ENCODE results near the gene SCCPDH.
A peak's percentile ranks its signal among the peaks of the same experiment; 100 is the strongest.

SCCPDH gene

GRCh38 chr1:246753670-246754535, 29.7 kb downstream of the SCCPDH start:
- DNase-seq, result peak; percentile 72 to 74

DNA sequence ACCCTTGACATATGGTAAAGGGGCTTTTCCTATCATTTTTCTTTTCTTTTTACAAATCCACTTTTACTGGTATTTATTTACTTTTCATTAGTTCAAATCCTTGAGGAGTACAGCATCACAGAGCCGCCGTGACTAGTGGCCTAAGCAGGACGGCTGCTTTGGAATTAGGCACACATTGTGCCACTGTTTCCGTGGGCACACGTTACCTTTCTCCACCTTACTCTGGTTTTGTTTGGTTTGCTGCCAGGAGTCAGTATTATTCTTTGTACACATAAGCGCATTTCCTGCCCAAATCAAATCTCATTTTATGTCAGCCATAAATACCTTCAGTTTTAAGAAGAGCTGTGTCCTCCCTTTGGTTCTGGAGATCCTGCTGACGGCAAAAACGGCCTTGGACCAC, 31.2 kb downstream of the SCCPDH start:
- DNase-seq, result no peak

- DNase-seq, result no peak
Measured at GRCh38 chr1:246760422-246761347, 36.5 kb downstream of the SCCPDH start.

DNA sequence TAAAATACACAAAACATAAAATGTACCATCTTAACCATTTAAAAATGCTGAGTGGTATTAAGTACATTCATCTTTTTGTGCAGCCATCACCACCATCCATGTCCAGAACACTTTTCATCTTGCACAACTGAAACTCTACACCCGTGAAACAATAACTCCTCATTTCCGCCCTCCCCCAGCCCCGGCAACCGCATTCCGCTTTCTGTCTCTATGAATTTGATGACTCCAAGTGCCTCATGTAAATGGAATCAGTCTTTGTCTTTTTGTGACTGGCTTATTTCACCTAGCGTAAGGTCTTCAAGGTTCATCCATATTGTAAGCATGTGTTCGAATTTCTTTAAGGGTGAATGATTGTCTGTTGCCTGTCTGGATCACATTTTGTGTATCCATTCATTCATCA, 37.2 kb downstream of the SCCPDH start:
- no peak for DNase-seq

DNA sequence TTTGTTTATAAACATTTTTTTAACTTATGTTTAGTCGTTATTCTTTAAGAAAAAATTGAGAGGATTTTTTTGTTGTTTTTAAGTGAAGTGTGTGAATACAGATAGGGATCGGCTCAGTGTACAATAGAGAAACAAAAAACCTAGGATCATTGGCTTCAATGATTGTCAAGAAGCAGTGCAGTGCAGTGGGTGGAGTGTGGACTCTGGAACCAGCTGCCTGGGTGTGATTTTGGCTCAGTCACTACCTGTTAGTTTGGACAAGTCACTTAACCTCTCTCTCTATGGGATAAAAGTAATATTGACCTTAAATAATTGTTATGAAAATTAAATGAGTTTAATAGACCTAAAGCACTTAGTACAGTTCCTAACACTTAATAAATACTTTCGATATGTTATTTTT, 41.3 kb downstream of the SCCPDH start:
- DNase-seq, result no peak

- no peak for DNase-seq
Measured at GRCh38 chr1:246768403-246769020, 44.3 kb downstream of the SCCPDH start.

DNA sequence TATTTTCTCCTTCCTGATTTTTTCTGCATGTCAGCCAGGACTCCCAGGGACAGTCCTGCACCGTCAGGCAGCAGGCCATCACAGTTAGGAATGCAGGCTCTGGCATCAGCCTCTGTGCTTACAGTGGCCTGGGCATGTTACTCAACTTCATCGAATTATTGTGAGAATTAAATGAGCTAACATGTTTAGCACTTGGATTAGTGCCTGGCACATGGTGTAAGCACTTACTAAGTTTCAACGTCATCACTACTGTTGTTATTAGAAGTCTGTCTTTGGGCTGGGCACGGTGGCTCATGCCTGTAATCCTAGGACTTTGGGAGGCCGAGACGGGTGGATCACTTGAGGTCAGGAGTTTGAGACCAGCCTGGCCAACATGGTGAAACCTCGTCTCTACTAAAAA, 45.1 kb downstream of the SCCPDH start:
- no peak for DNase-seq

DNA sequence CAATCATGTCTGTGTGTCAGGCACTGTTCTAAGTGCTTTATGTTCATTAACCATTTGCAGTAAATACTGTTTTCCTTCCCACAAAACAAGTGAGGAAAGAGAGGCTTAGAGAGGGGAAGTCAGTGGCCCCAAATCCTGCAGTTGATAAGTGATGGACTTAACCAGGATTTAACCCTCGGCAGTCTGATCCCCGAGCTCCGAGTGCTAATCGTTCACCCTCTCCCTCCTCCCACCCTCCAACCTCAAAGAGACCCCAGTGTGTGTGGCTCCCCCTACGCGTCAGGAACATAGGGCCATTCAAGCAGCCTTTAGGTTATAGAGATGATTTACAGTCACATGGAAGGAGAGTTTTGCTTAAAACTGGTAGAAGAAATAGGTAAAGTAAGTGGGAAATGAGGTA, 47.2 kb downstream of the SCCPDH start:
- DNase-seq, result no peak

GRCh38 chr1:246772686-246773085, 48.5 kb downstream of the SCCPDH start:
- no peak for DNase-seq

DNA sequence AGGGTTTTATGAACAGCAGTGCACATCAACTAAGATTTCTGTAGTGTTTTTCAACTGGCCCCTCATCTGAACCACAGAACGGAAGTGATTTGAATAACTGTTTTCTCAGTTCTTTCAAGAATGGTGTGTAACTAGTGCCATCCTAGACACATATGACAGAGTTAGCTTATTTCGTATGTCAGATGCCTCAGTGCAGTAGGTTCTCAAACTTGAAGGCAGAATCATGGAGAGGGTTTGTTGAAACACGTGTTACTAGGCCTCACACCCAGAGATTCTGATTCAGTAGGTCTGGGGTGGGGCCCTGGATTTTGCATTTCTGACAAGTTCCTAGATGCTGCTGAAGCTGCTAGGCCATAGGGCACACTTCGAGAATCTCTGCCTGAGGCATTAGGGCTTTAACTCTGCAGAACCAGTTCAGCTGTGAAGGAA, 49.0 kb downstream of the SCCPDH start:
- DNase-seq, result no peak

DNA sequence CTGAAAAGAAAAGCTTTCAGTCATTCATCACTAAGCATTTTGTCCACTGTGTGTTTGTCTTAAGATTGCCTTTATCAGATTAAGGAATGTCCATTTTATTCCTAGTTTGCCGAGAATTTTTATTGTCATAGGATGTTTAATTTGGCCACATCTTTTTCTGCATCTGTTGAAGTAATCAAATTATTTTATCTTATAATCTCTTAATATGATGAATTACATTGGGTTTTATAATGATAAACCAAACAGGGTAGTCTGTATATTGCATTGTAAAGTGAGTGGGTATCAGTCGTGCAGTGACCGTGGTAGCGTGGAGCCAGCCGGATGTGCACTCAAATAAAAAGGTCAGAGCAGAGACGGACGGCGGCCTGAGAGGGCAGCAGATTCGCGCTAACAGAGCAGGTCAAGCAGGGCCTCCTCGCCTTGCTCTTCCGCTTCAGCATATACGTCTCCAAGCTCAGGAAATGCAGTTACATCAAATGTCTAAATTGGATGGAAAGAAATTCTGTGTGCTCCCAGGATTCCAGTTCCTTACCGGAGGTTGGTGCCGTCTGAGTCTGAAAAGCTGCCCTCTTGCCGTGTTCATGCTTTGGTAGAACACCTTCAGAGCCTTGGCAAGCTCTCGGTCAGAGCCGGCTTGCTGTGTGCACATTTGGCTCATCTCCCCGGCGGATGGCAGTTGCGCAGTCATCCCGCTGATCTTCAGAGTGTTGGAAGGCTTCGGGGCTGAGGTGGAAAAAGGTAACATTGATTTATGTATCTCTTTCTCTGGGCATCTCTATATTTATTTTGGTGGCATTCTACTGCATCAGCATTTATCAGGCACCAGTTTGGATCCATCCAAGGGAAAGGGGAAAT, 51.5 kb downstream of the SCCPDH start:
- DNase-seq, result no peak

DNA sequence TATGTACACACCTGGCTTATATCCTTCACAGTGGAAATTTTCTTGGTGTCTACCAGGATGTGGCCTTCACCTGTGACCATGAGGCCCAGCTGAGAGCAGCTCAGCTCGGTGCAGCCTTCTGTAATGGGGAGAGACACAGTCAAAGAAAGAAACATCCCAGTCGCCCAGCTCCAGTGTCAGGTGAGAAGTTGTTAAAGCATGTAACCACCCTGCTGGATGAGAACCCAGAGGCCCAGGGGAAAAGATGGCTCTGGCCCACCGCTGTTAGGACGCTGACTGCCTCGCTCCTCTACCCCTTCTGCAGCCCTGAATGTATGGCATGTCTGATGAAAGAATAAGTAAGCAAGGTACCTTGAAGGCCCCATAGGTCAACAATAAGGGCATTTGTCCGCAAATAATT, 52.7 kb downstream of the SCCPDH start:
- DNase-seq, result no peak

DNA sequence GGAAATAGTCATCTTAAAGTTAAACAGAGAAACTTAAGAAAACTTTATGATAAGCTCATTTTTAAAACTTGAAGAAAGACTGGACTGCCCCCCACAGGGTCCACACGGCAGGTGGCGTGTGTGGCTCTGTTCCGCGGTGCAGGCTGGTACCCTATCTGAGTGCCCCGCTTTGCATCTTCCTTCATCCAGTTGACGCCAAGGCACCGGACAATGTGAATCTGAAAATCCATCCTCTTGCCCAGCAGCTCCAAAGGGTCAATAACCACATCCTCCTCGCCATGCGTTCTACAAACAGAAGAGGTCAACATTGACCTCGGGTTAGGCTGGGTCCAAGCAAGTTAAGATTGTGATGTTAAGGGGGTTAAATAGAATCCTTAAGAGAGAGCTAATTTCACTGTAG, 54.5 kb downstream of the SCCPDH start:
- DNase-seq, result no peak

GRCh38 chr1:246779561-246780175, 55.5 kb downstream of the SCCPDH start:
- DNase-seq, result no peak

- DNase-seq, result no peak
Measured at GRCh38 chr1:246780264-246780663, 56.1 kb downstream of the SCCPDH start.

DNA sequence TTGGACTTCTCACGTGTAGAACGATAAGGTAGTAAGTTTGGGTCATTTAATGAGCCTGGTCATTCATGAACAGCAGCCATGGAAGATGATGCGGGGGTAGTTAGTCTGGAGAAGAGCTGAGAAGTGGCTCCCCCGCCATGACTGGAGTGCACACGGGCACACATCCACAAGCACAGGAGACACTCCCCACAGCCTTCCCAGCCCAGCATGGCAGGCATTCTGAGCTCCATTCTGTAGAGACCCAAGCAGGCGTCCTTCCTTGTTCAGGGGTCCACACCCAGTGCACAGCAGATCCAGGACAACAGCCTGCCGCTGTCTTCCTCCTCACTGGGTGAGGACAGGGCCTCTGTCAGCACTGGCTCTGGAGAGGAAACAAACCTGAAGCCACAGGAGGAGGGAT, 57.0 kb downstream of the SCCPDH start:
- no peak for DNase-seq

DNA sequence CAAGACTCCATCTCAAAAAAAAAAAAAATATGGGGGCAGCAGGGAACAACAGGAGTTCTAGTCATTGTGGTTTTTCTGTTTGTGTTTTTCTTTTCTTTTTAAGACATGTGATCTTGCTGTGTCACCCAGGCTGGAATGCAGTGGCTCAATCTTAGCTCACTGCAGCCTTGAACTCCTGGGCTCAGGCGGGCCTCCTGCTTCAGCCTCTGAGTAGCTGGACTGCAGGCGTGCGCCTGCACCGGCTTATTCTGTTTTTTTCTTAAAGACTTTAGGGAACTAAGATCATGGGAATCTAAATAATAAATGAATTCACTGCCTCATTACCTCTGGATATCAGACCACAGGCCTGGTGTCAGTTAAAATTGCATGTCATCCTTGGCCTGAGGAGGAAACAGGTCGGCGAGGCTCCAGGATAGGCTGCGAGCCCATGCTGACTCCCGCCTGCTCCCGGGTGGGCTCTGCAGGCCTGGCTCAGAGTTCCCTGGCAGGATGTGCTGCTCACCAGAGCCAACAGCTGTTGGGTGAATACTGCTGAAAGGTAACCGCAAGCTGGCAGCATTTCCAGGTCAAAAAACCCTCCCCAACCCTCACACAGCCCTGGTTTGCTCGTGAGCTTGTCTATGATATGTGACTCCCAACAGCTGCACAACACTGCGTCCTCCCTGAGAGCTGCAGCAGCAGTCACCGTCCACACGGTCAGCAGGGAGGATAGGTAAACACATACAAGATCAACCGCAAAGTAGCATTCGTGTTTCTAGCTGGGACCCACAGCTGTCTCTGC, 58.1 kb downstream of the SCCPDH start:
- DNase-seq, result no peak

DNA sequence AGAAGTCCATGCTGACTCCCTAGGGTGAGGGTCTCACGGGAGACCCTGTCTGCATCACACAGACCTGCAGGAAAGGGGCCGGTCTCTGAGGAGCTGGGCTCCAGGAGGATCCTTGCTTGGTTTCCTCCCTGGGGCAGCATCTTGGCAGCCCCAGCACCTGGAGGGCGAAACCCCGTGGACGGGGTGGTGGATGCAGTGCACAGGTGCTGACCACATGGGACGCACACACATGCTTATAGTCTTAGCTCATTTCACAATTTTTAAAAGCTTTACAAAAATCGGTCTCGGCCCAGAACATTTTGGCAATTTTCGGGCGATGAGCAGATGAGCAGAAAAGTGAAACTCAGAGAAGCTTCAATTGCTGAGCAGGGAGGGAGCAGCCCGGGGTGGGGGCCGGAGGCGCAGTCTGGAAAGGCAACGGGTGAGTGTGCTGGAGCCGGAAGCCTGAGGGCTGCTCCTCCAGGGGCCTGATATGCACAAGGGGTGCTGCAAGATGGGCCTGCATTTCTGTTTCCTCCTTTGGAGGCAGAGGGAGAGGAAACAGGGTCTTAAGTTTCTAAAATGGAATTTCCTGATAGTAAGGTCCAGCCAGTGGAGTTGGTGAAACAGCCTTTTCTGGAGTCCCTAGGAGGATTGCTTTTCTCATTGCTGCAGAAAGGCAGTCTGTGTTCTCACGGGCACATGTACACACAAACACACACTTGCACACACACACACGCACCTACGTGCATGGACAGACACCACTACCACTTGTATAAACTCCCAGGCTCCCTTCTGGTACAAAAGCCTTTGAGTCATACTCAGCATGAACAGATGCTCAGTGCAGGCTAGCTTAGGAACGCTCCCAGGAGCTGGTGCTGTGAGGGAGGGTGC, 60.6 kb downstream of the SCCPDH start:
- no peak for DNase-seq

- DNase-seq, result no peak
Measured at GRCh38 chr1:246785494-246786111, 61.4 kb downstream of the SCCPDH start.
